Vagina (tissue), 2 donors: ENCODE data around the gene MED15.

Experiments used
- CTCF ChIP-seq, 3 experiments: fragments of 450-650 bp in 2 of 3; fragments of 200-600 bp in 1 of 3; sonication (generic) in 1 of 3; IDR thresholded peaks; one replicate each; pipeline ENCODE4 v1.5.1; 2017 to 2019; ENCODE audit warnings: antibody characterized with exemption in 3 of 3, mild to moderate bottlenecking in 2 of 3, moderate library complexity in 2 of 3
- POLR2A ChIP-seq, 2 donors: fragments of 450-650 bp; IDR thresholded peaks; one replicate each; pipeline ENCODE4 v1.6.1; 2017; ENCODE audit warnings: antibody characterized with exemption in 2 of 2, mild to moderate bottlenecking in 2 of 2, moderate library complexity in 2 of 2
- POLR2AphosphoS5 ChIP-seq, 2 donors: sonication (generic); formaldehyde crosslinking; IDR thresholded peaks; one replicate each; pipeline ENCODE4 v1.9.0; 2017; ENCODE audit warnings: antibody characterized with exemption in 2 of 2, mild to moderate bottlenecking in 2 of 2, low read depth in 1 of 2; ENCODE audit not compliant: insufficient read depth in 1 of 2

GRCh38 chr22:20511578-20512229 lies 4.3 kb downstream of the MED15 start:
- TF ChIP-seq CTCF (IDR thresholded peaks at IDR 0.05) (no peak), POLR2A (IDR thresholded peaks at IDR 0.05) (no peak), POLR2AphosphoS5 (IDR thresholded peaks at IDR 0.05; ENCODE audit: insufficient read depth in 1 of 2, low read depth in 1 of 2) (no peak)
